Natural killer cell (primary cell): Measurements from ENCODE around the gene TRIM62. TPM values are rescaled to one million over a fixed set of nuclear protein-coding genes. Genes with fewer than 3 reads are reported as not detected.

Experiments used
- ATAC-seq, 3 donors: fragments of 150-1000 bp in 2 of 3; fragments of 200-7000 bp in 1 of 3; cut with Tn5 transposase; 1 replicate in 1 of 3; 2 replicates in 2 of 3; pipeline ENCODE4 v1.10.0; 2021; ENCODE audit warnings: mild to moderate bottlenecking in 2 of 3, moderate library complexity in 2 of 3
- DNase-seq, 2 donors: peaks; one replicate each; pipeline versions ENCODE4 v3.0.0 to v3.0.0-alpha.2; 2013 to 2021; ENCODE audit warnings: mixed read lengths in 1 of 2
- H3K27ac ChIP-seq: one replicate; pipeline ENCODE4 v1.5.1; 2013; ENCODE audit warnings: mild to moderate bottlenecking, low read length
- H3K27me3 ChIP-seq: one replicate; pipeline ENCODE4 v1.6.1; 2013; ENCODE audit warnings: low read length; ENCODE audit not compliant: control insufficient read depth, insufficient read depth
- H3K36me3 ChIP-seq: one replicate; pipeline ENCODE4 v1.6.1; 2013; ENCODE audit warnings: low read length; ENCODE audit not compliant: control insufficient read depth, insufficient read depth
- H3K4me1 ChIP-seq: one replicate; pipeline ENCODE4 v1.6.1; 2013; ENCODE audit warnings: low read length; ENCODE audit not compliant: control insufficient read depth, insufficient read depth
- H3K4me3 ChIP-seq: one replicate; pipeline ENCODE4 v1.5.1; 2013; ENCODE audit warnings: low read length
- H3K9me3 ChIP-seq: one replicate; pipeline ENCODE4 v1.6.1; 2013; ENCODE audit warnings: low read length; ENCODE audit not compliant: control insufficient read depth, insufficient read depth
- H3K27ac Mint-ChIP-seq, 2 donors: one replicate each; pipeline ENCODE4 v1.8.0; 2022; ENCODE audit warnings: mild to moderate bottlenecking in 2 of 2, mixed read lengths in 2 of 2, moderate library complexity in 1 of 2
- H3K27me3 Mint-ChIP-seq, 2 donors: one replicate each; pipeline ENCODE4 v1.8.0; 2022; ENCODE audit warnings: low read depth in 2 of 2, mixed read lengths in 2 of 2
- H3K36me3 Mint-ChIP-seq: one replicate; pipeline ENCODE4 v1.8.0; 2022; ENCODE audit warnings: mixed read lengths
- H3K4me1 Mint-ChIP-seq, 2 donors: one replicate each; pipeline ENCODE4 v1.8.0; 2022; ENCODE audit warnings: mixed read lengths in 2 of 2
- H3K4me3 Mint-ChIP-seq: one replicate; pipeline ENCODE4 v1.8.0; 2022; ENCODE audit warnings: mild to moderate bottlenecking, moderate library complexity, mixed read lengths
- H3K9me3 Mint-ChIP-seq, 2 donors: one replicate each; pipeline ENCODE4 v1.8.0; 2022; ENCODE audit warnings: mixed read lengths in 2 of 2
- WGBS: methylation state at CpG from one replicate; pipeline ENCODE4 v1.1.7; 2013; ENCODE audit warnings: missing lambda C conversion rate; ENCODE audit not compliant: insufficient coverage; 5-methylcytosine and 5-hydroxymethylcytosine counted together
- intact Hi-C: fragments of 100-400 bp; cut with micrococcal nuclease; formaldehyde crosslinking; loops from one replicate; pipeline ENCODE4 v1.14.2; 2022
- total RNA-seq, 4 donors: library from RNA; stranded (reverse); fragments of 120-200 nt in 1 of 4; gene quantifications; one replicate each; pipeline versions ENCODE4 v1.2.3 to v1.2.4, GENCODE V29; 2013 to 2022
- TF ChIP-seq, protein P1 (sequence below): fragments of 200-600 bp; IDR thresholded peaks from one replicate; pipeline ENCODE4 v1.8.0; 2022; ENCODE audit warnings: antibody characterized with exemption

Gene TRIM62
- total RNA-seq, 3 donors from 2014 or later (not counting 1 experiment from before 2014, with no cell fraction given) = 18.2 to 35.4 (median 23.2) TPM

DNA sequence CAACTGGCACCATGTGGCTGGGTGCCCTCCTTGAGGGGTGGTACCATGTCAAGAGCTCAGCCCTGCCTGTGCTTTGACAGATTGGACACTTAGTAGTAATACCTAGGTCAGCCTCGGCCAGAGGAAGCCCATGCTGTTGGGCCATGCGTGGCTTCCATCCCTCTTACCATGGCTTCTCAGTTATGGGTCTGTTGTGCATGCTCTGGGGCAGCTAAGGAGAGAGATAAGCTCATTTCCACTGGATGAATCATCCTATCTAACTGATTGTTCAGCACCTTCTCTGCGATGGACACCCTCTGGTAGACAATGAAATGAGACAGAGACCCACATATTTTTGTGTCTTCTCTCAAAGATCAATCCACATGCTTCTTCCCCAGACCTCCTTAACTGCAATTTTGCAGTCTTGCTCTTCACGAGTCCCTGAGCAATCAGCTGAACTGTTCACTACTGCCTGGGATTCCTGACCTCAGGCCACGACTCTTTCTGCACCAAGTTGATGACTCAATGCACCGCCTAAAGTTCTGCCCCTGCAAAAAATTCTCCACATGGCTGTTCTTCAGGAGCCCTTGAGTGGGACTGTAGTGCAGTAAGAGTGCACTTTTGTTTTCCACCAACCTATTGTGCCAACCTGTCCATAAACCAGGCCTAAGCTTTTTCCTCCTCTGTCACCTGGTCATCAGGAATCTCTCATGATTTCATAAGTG is 6.9 kb upstream of the TRIM62 start:
- intact Hi-C loops = no loop called here
- H3K4me3 Mint-ChIP-seq = no peak overlapping the region

DNA sequence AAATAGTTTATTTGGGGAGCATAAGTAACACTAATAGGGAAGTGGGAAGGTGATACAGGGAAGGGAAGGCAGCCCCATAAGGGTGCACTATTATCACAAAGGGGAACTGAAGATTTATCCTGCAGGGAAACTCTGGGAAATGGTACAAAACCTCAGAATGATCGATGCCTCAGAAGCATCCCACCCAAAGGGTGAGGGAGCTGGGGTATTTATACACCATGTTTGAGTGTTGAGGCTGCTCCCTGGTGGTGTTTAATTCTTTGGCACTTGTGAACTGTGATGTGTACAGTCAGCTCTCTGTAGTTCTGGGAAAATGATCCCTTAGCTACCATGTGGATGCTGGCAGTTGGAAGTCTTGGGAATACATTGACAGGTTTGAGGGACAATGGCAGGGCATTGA is 5.1 kb upstream of the TRIM62 start:
- 89% methylated on average over 1 of the region's 1 CpG for WGBS
- no peaks in the 10 kb centered on the region for H3K36me3 ChIP-seq
- Mint-ChIP-seq H3K4me1 (peaks cover 15 to 28% of the 10 kb centered on the region in 2 donors), H3K4me3 (no peak overlapping the region), H3K9me3 (no peaks in the 10 kb centered on the region), H3K36me3 (no peaks in the 10 kb centered on the region), H3K27me3 (peaks cover 17 to 22% of the 10 kb centered on the region in 2 donors), H3K27ac (no peak overlapping the region)
- ATAC-seq = no peak
- H3K4me1 ChIP-seq = peaks cover 20% of the 10 kb centered on the region
- intact Hi-C loops = no loop called here
- peaks cover 4% of the 10 kb centered on the region for H3K27me3 ChIP-seq
- H3K4me3 ChIP-seq = no peak overlapping the region
- no peak overlapping the region for H3K27ac ChIP-seq
- no peak for DNase-seq
- TF ChIP-seq, protein P1, sequence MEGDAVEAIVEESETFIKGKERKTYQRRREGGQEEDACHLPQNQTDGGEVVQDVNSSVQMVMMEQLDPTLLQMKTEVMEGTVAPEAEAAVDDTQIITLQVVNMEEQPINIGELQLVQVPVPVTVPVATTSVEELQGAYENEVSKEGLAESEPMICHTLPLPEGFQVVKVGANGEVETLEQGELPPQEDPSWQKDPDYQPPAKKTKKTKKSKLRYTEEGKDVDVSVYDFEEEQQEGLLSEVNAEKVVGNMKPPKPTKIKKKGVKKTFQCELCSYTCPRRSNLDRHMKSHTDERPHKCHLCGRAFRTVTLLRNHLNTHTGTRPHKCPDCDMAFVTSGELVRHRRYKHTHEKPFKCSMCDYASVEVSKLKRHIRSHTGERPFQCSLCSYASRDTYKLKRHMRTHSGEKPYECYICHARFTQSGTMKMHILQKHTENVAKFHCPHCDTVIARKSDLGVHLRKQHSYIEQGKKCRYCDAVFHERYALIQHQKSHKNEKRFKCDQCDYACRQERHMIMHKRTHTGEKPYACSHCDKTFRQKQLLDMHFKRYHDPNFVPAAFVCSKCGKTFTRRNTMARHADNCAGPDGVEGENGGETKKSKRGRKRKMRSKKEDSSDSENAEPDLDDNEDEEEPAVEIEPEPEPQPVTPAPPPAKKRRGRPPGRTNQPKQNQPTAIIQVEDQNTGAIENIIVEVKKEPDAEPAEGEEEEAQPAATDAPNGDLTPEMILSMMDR = no peak
- no peaks in the 10 kb centered on the region for H3K9me3 ChIP-seq

More for the DNA sequence above, 6.9 kb upstream of the TRIM62 start:
- Histone ChIP-seq H3K27me3 (peaks cover 6% of the 10 kb centered on the region), H3K9me3 (no peaks in the 10 kb centered on the region), H3K36me3 (no peaks in the 10 kb centered on the region), H3K4me3 (no peak overlapping the region), H3K27ac (no peak overlapping the region), H3K4me1 (peaks cover 4% of the 10 kb centered on the region)
- Mint-ChIP-seq H3K4me1 (peaks cover 0 to 11% of the 10 kb centered on the region in 2 donors), H3K27ac (no peak overlapping the region), H3K36me3 (no peaks in the 10 kb centered on the region), H3K9me3 (no peaks in the 10 kb centered on the region), H3K27me3 (peaks cover 24 to 25% of the 10 kb centered on the region in 2 donors)
- ATAC-seq = no peak
- TF ChIP-seq, protein P1 = no peak
- 90% methylated on average over 6 of the region's 6 CpGs for WGBS
- no peak for DNase-seq

DNA sequence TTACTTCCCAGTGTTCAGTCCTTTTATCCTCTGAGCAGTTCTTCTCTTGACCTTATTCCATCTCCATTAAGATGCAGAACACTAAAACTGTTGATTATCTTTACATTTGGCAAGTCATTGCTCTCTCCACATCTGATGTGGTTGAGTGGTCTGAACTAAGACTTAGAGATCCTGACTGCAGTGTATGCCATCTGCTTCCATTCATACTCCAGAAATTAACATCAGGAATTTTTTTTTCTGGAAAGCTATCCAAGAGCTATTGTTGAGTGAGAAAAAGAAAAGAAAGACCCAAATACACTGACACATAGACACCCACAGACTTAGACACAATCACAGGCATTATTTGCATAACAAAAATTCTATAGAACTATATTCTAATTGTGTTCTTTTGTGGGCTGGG is 3.7 kb upstream of the TRIM62 start:
- Mint-ChIP-seq H3K4me3 (no peak overlapping the region), H3K27me3 (peaks cover 17 to 22% of the 10 kb centered on the region in 2 donors), H3K36me3 (no peaks in the 10 kb centered on the region), H3K9me3 (no peaks in the 10 kb centered on the region), H3K27ac (no peak overlapping the region), H3K4me1 (peaks cover 21 to 34% of the 10 kb centered on the region in 2 donors)
- DNase-seq = no peak
- H3K27ac ChIP-seq = no peak overlapping the region
- peaks cover 2% of the 10 kb centered on the region for H3K27me3 ChIP-seq
- no peaks in the 10 kb centered on the region for H3K36me3 ChIP-seq
- intact Hi-C loops = no loop called here
- H3K4me3 ChIP-seq = no peak overlapping the region
- ATAC-seq = no peak
- TF ChIP-seq, protein P1 = no peak
- no peaks in the 10 kb centered on the region for H3K9me3 ChIP-seq
- H3K4me1 ChIP-seq = peaks cover 19% of the 10 kb centered on the region

DNA sequence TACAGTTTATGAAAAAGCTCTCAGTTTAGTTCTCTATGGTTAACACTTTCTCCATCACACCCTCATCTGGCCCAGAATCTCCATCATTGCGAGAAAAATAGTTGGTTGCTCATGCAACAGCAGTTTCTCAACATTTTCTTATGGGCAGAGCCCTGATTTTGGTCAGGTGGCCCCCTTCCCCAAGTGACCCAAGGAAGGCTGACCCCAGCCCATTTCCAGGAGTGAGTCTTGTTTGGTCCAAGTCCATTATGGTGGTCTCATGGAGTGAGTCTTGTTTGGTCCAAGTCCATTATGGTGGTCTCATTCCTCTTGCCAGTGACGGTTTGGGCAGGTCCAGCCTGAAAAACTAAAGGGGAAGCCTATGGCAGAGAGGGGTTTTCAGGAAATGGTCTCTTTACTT is 1.5 kb upstream of the TRIM62 start:
- Mint-ChIP-seq H3K27me3 (peaks cover 17 to 22% of the 10 kb centered on the region in 2 donors), H3K4me3 (peak overlapping the region; percentile 91)
- intact Hi-C loops = loop anchor here (2.0 kb wide), 1 partner anchor 57 kb away; no protein-coding TSS in a partner anchor

More for the DNA sequence above, 1.5 kb upstream of the TRIM62 start:
- peak in 1 of 3 donors; percentile 17 for ATAC-seq
- Histone ChIP-seq H3K4me1 (peaks cover 23% of the 10 kb centered on the region), H3K27me3 (peaks cover 2% of the 10 kb centered on the region), H3K4me3 (no peak overlapping the region), H3K9me3 (no peaks in the 10 kb centered on the region), H3K36me3 (no peaks in the 10 kb centered on the region), H3K27ac (no peak overlapping the region)
- Mint-ChIP-seq H3K4me1 (peaks cover 27 to 46% of the 10 kb centered on the region in 2 donors), H3K36me3 (no peaks in the 10 kb centered on the region), H3K27ac (peak overlapping the region; percentile 11 to 50), H3K9me3 (no peaks in the 10 kb centered on the region)
- DNase-seq = no peak
- TF ChIP-seq, protein P1 = no peak
- WGBS = 76% methylated on average over 2 of the region's 2 CpGs
